A549 (cell line): ENCODE results near the gene RAB11FIP5.

Experiments used
- TF ChIP-seq, protein P1 (sequence below): IDR thresholded peaks from 2 replicates; pipeline ENCODE4 v1.6.1; 2012
- TF ChIP-seq, protein P2 (sequence below): fragments of 200-600 bp; sonication (generic); IDR thresholded peaks from 2 replicates; pipeline ENCODE4 v1.6.1; 2016; ENCODE audit warnings: antibody characterized with exemption, mild to moderate bottlenecking, moderate library complexity

DNA sequence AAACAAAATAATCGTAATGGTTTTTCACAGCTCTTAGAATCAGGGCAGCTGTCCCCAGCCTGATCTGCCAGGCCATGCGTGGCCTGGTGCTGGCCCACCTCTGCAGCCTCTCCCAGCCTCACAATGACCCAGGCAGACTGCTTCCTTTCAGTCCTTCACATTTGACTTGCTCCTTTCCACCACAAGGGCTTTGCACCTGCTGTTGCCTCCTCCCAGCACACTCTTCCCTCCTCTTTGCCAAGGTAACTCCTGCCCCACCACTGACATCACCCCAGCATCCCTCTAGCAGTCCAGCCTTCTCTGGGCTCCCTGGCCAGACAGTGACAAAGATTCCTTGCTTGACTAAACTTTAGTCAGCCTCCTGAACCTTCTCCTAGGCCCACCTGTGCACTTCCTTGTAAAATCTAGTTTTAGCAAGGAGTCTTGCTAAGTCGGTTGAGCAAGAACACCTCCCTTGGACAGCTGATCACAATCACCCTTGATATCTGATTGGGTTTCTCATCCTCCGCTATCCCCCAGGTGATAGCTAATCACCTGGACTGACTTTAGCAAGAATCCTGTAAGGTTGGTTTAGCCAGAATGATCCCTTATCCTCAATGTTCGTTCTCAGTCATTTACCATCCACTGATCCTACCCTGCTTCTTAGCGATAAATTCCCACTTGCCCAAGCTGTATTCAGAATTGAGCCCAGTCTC is 16.2 kb upstream of the RAB11FIP5 start:
- TF ChIP-seq, protein P1, sequence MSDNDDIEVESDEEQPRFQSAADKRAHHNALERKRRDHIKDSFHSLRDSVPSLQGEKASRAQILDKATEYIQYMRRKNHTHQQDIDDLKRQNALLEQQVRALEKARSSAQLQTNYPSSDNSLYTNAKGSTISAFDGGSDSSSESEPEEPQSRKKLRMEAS: no peak
- TF ChIP-seq, protein P2, sequence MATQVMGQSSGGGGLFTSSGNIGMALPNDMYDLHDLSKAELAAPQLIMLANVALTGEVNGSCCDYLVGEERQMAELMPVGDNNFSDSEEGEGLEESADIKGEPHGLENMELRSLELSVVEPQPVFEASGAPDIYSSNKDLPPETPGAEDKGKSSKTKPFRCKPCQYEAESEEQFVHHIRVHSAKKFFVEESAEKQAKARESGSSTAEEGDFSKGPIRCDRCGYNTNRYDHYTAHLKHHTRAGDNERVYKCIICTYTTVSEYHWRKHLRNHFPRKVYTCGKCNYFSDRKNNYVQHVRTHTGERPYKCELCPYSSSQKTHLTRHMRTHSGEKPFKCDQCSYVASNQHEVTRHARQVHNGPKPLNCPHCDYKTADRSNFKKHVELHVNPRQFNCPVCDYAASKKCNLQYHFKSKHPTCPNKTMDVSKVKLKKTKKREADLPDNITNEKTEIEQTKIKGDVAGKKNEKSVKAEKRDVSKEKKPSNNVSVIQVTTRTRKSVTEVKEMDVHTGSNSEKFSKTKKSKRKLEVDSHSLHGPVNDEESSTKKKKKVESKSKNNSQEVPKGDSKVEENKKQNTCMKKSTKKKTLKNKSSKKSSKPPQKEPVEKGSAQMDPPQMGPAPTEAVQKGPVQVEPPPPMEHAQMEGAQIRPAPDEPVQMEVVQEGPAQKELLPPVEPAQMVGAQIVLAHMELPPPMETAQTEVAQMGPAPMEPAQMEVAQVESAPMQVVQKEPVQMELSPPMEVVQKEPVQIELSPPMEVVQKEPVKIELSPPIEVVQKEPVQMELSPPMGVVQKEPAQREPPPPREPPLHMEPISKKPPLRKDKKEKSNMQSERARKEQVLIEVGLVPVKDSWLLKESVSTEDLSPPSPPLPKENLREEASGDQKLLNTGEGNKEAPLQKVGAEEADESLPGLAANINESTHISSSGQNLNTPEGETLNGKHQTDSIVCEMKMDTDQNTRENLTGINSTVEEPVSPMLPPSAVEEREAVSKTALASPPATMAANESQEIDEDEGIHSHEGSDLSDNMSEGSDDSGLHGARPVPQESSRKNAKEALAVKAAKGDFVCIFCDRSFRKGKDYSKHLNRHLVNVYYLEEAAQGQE: no peak
